Fibroblast of the aortic adventitia (primary cell): ENCODE results near the gene NUCB1. TPM values are rescaled to one million over a fixed set of nuclear protein-coding genes. Genes with fewer than 3 reads are reported as not detected.
"Not testable (repeated sequence)": the region's sequence is repeated elsewhere in the genome, so short reads cannot be mapped to it uniquely, and the experiment has no call there.

ENCODE experiments used
- DNase-seq: peaks from one replicate; pipeline ENCODE4 v3.0.0-alpha.2; 2010; ENCODE audit warnings: low read depth
- H3K4me3 ChIP-seq: 2 replicates; pipeline ENCODE4 v1.5.1; 2011; ENCODE audit warnings: low read depth, mild to moderate bottlenecking, control low read depth, low read length, moderate library complexity
- CTCF ChIP-seq: IDR thresholded peaks from 2 replicates; pipeline ENCODE4 v1.5.1; 2011; ENCODE audit warnings: mild to moderate bottlenecking, low read length, control low read depth, inconsistent platforms; ENCODE audit not compliant: insufficient read depth
- total RNA-seq: library from RNA; depleted of rRNA; stranded (reverse); fragments of >200 nt; gene quantifications from 2 replicates; pipeline ENCODE4 v1.2.3, GENCODE V29; 2012; ENCODE audit warnings: low replicate concordance

Gene NUCB1
- total RNA-seq, 1 donor, result 267 TPM

GRCh38 chr19:48868114-48868886 is 31.8 kb upstream of the NUCB1 start, which contains the start of gene PLEKHA4:
TSS of gene PLEKHA4 (minus strand) at chr19:48868617. CDS start at chr19:48867620, 997 bp downstream.
- H3K4me3 ChIP-seq, result peak within 1 kb of the TSS; percentile 78
- peak; percentile 57 for DNase-seq
- TF ChIP-seq CTCF, result no peak

- TF ChIP-seq CTCF, result no peak
- DNase-seq, result no peak
- no peak overlapping the region for H3K4me3 ChIP-seq
Measured at GRCh38 chr19:48870048-48870447, 30.1 kb upstream of the NUCB1 start.

- not testable (repeated sequence) for H3K4me3 ChIP-seq, DNase-seq
Measured at GRCh38 chr19:48871471-48872181, 28.5 kb upstream of the NUCB1 start.

- peak; percentile 98 for DNase-seq
- no peak for TF ChIP-seq CTCF
- peak within 1 kb of the TSS; percentile 100 for H3K4me3 ChIP-seq
Measured at GRCh38 chr19:48872182-48872883, 27.8 kb upstream of the NUCB1 start, which contains the start of gene PPP1R15A. TSS of gene PPP1R15A (plus strand) at chr19:48872421. CDS start at chr19:48873234, 813 bp downstream.

- peak; percentile 97 for DNase-seq
- peak overlapping the region; percentile 100 for H3K4me3 ChIP-seq
- no peak for TF ChIP-seq CTCF
Measured at GRCh38 chr19:48872884-48873475, 27.1 kb upstream of the NUCB1 start.

GRCh38 chr19:48873476-48874302 is 26.4 kb upstream of the NUCB1 start:
- peak overlapping the region; percentile 100 for H3K4me3 ChIP-seq
- DNase-seq, result peak; percentile 55
- no peak for TF ChIP-seq CTCF
